ENCODE results near the gene MYO1C.
A peak's percentile ranks its signal among the peaks of the same experiment; 100 is the strongest.

MYO1C gene

DNA sequence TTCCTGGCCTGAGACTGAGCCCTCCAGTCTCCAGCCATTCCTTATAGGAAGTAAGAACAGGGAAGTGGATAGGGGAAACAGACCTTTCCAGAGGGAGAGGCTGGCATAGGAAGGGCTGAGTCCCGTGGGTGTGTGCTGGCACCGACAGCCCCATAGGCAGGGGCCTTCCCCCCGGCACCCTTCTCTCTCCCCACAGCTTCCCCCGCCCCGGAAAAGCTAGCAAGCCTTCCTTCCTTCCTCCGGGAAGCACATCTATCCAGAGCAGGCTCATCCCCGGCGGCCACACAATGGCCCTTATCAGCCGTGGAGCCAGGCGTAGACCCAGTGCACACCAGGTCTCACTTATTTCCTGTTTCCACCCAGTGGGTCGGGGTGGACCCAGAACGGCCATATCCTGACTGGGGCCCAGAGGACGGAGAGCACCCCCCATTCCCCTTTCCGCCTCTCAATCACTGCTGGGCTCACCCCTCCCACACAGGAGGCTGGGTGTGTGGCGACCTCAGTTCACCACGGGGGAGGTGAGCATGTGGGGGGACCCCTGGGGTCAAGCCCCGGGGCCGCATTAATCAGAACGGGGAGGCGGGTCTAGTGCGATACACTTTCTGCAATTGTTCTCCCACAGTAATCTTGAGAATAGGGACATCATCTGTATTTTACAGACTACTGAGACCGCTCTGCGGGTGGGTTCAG, 950 bp upstream of the MYO1C start:
- peak overlapping the region; percentile 21 to 22 for H3K9ac ChIP-seq (ENCODE audit: low read length in 2 of 2)
- H3K27me3 ChIP-seq (ENCODE audit: control insufficient read depth in 1 of 2, insufficient read depth in 2 of 2, low read length in 2 of 2) = no peaks in the 10 kb centered on the region
- H3K9me3 ChIP-seq (ENCODE audit: control insufficient read depth in 2 of 2, low read length in 2 of 2) = no peaks in the 10 kb centered on the region
- H3K4me3 ChIP-seq (ENCODE audit: low read length in 2 of 2) = peak overlapping the region in 1 of 2 donors; percentile 67
- peaks cover 77% of the 10 kb centered on the region for H3K4me1 ChIP-seq (ENCODE audit: control insufficient read depth, insufficient read depth, low read length)
- H3K27ac ChIP-seq (ENCODE audit: low read length) = peak overlapping the region; percentile 84
- H3K36me3 ChIP-seq (ENCODE audit: control insufficient read depth in 2 of 2, insufficient read depth in 2 of 2, low read length in 2 of 2) = peaks cover 0 to 12% of the 10 kb centered on the region in 2 donors

DNA sequence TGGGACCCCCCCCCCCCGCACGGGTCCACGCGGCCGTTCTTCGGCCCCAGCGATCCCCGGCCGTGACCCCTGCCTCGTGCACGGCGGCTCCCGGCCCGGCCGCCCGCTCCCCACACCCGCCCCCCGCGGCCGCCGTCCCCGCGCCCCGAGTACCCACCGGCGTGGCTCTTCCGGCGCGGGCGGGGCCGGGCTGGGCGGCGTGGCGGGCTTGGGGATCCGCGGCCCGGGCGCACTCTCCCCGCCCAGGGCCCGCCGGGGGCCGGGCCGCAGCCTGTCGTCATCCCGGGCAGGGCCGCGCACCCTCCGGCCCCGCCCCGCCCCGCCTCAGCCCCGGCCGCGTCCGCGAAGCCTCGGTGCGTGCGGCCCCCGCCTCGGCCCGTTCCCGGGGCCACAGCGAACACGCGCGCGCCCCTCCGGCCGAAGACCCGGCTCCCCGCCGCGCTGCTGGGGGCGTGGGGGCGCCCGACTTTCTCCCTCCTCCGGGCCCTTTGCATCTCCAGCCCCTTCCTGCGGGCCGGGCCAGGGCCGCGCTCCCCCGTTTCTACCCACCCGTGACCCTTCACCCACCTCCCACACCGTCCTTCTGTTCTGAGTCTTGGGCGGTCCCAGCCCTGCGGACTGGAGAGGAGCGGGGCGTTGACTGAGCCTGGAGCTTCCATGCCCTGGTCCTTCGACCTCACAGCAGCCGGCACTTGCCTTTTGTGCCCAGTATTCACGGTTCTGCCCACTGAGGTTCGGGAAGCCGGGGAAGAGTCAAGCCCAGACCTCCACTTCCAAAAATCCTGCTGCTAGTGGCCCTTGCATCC, 840 bp downstream of the MYO1C start:
- Histone ChIP-seq H3K4me3 (ENCODE audit: low read length in 2 of 2) (peak overlapping the region; percentile 57 to 79), H3K27me3 (ENCODE audit: control insufficient read depth in 1 of 2, insufficient read depth in 2 of 2, low read length in 2 of 2) (no peaks in the 10 kb centered on the region), H3K4me1 (ENCODE audit: control insufficient read depth, insufficient read depth, low read length) (peaks cover 91% of the 10 kb centered on the region), H3K36me3 (ENCODE audit: control insufficient read depth in 2 of 2, insufficient read depth in 2 of 2, low read length in 2 of 2) (peaks cover 0 to 7% of the 10 kb centered on the region in 2 donors), H3K9ac (ENCODE audit: low read length in 2 of 2) (peak overlapping the region; percentile 71 to 73), H3K9me3 (ENCODE audit: control insufficient read depth in 2 of 2, low read length in 2 of 2) (no peaks in the 10 kb centered on the region), H3K27ac (ENCODE audit: low read length) (peak overlapping the region; percentile 84)

DNA sequence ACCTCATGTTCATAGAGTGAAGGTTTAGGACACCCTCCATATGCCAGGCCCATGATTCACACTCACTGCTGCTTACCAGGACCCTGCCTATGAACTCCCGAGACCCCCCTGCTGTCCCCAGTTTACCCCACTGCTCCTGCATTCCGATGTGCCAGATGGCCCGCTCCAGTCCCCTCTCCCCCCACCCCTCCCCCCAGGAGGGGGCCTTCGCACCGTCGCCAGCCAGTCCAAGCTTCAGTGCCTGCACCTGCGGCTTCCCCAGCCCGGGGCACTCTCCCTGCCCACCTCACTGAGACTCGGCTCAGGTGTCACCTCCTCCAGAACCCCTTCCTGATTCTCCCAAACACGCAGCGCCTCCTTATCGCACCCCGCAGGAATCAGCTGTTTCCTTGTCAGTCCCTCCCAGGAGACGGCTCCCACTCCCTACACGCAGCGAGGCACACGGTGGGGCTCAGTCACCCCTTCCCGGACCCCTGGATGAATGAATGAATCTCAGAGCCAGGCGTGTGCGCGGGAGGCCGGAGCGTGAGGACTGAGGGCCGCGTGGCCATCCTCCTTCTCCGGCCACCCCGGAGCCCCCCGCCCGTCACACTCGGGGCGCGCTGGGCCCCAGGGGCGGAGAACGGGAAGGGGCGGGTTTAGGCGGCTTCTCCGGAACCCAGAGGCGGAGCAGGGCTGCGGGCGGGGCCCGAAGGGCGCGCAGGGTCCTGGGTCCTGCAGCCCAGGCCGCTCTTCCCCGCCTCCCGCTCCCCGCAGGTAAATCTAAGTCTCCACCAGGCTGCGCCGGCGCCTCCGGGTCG, 1.6 kb downstream of the MYO1C start:
- no peaks in the 10 kb centered on the region for H3K9me3 ChIP-seq (ENCODE audit: control insufficient read depth in 2 of 2, low read length in 2 of 2)
- H3K9ac ChIP-seq (ENCODE audit: low read length in 2 of 2) = peak overlapping the region; percentile 68 to 73
- peak overlapping the region; percentile 62 for H3K27ac ChIP-seq (ENCODE audit: low read length)
- H3K27me3 ChIP-seq (ENCODE audit: control insufficient read depth in 1 of 2, insufficient read depth in 2 of 2, low read length in 2 of 2) = no peaks in the 10 kb centered on the region
- H3K4me3 ChIP-seq (ENCODE audit: low read length in 2 of 2) = peak overlapping the region; percentile 57 to 79
- H3K36me3 ChIP-seq (ENCODE audit: control insufficient read depth in 2 of 2, insufficient read depth in 2 of 2, low read length in 2 of 2) = no peaks in the 10 kb centered on the region
- peaks cover 89% of the 10 kb centered on the region for H3K4me1 ChIP-seq (ENCODE audit: control insufficient read depth, insufficient read depth, low read length)

DNA sequence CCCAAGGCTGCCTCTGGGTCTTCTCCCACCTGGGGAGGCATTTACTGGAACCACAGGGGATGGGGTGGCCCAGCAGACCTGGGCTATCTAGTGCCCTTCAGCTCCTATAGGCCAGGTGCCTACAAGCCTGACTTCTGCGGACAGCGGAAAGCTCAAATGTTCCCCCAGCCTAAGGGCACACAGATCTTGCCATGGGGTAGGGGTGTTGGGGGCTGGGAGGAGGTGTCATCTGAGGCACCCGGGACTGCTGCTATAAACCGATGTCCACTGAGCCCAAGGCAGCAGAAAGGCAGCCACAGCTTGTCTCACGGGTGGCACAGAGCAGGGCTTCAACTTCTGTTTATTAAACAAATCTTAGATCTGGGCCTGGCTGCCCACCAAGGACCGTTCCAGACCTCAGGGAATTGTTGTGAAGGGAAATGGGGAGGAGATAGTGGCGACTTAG, 3.6 kb downstream of the MYO1C start:
- Histone ChIP-seq H3K4me1 (ENCODE audit: control insufficient read depth, insufficient read depth, low read length) (peaks cover 79% of the 10 kb centered on the region), H3K9me3 (ENCODE audit: control insufficient read depth in 2 of 2, low read length in 2 of 2) (no peaks in the 10 kb centered on the region), H3K9ac (ENCODE audit: low read length in 2 of 2) (peak overlapping the region; percentile 77 to 84), H3K27ac (ENCODE audit: low read length) (peak overlapping the region; percentile 89), H3K4me3 (ENCODE audit: low read length in 2 of 2) (peak overlapping the region; percentile 75 to 79), H3K27me3 (ENCODE audit: control insufficient read depth in 1 of 2, insufficient read depth in 2 of 2, low read length in 2 of 2) (no peaks in the 10 kb centered on the region), H3K36me3 (ENCODE audit: control insufficient read depth in 2 of 2, insufficient read depth in 2 of 2, low read length in 2 of 2) (no peaks in the 10 kb centered on the region)

DNA sequence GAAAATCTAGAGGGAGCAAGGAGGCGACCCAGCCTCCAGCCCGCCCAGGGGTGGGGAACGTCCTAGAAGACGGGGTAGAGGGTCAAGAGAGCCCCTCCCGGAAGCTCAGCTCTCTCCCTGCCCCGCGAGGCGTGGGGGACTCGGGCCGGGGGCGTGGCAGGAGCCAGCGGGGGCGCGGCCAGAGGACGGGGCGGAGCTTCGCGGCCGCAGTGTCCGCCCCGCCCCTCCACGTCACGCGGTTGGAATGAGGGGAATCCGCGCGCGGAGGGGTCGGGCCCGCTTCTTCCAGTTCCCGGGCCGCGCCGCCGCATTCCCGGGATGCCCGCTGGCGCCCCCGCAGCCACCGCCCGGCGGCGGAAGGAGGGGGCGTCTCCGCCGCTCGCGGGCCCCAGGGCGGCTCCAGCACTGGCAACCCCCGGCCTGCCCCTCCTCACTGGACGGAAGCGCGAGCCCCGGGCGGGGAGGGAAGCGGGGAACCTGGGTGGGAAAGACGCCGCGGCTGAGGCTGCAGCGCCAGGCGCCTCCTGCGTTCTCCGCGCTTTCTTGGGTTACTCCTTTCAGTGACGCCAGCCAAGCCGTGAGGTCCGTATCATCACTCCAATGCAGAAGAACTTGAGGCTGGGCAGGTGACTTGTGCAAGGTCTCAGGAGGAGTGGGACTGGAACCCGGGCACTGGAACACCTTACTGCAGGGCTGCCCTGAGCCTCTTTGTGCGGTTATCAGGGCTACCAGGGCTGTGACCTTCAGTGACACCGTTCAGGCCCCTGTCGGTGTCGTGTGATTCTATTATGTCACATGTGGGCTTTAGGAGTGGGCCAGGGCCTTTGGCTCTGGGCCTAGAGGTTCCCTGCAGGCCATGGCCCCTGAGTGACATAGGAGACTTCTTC, 4.3 kb downstream of the MYO1C start:
- Histone ChIP-seq H3K27me3 (ENCODE audit: control insufficient read depth in 1 of 2, insufficient read depth in 2 of 2, low read length in 2 of 2) (no peaks in the 10 kb centered on the region), H3K4me1 (ENCODE audit: control insufficient read depth, insufficient read depth, low read length) (peaks cover 77% of the 10 kb centered on the region), H3K9me3 (ENCODE audit: control insufficient read depth in 2 of 2, low read length in 2 of 2) (no peaks in the 10 kb centered on the region), H3K36me3 (ENCODE audit: control insufficient read depth in 2 of 2, insufficient read depth in 2 of 2, low read length in 2 of 2) (peaks cover 2 to 3% of the 10 kb centered on the region in 2 donors), H3K27ac (ENCODE audit: low read length) (peak overlapping the region; percentile 89), H3K9ac (ENCODE audit: low read length in 2 of 2) (peak overlapping the region; percentile 77 to 84), H3K4me3 (ENCODE audit: low read length in 2 of 2) (peak overlapping the region; percentile 75 to 79)

DNA sequence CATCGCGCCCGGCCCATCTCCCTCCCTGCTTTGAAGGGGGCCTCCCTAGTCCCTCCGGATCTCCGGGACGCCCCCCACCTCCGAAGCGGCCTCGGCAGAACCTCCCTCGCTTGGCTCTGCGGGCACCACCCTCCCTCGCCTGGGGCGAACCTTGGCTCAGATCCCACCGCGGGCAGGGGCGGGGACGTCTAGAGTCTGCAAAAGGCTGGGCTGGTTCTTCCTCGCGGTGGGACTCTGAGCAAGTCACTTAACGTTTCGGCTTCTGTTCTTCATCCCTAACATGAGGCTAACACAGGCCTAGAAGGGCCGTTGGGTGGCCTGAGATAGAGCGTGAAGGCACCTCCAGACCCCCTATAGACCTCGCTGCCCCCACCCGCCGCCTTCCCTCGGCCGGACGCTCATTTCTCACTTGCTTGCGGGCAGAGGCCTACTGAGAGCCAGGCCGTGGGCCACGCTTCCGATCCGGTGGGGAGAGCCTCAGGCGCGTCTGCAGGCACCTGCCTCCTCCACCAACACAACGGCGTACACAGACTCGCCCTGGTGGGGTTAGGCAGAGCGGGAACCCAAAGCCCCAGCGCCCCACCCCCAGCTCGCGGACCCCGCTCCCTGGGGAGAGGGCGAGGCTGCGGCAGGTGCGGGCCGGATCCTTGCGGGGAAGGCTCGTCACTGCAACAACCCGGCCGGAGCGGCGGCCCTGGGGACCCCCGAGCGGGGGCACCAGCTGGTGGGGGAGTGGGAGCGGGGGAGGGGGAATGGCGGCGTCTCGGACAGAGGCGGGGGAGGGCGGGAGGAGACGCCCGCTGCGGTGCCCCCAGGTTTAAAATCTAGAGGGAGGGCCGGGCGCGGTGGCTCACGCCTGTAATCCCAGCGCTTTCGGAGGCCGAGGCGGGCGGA, 5.4 kb downstream of the MYO1C start:
- H3K9ac ChIP-seq (ENCODE audit: low read length in 2 of 2) = peak overlapping the region in 1 of 2 donors; percentile 6
- peak overlapping the region; percentile 89 for H3K27ac ChIP-seq (ENCODE audit: low read length)
- H3K36me3 ChIP-seq (ENCODE audit: control insufficient read depth in 2 of 2, insufficient read depth in 2 of 2, low read length in 2 of 2) = peaks cover 7 to 8% of the 10 kb centered on the region in 2 donors
- H3K4me1 ChIP-seq (ENCODE audit: control insufficient read depth, insufficient read depth, low read length) = peaks cover 73% of the 10 kb centered on the region
- H3K4me3 ChIP-seq (ENCODE audit: low read length in 2 of 2) = peak overlapping the region in 1 of 2 donors; percentile 75
- H3K27me3 ChIP-seq (ENCODE audit: control insufficient read depth in 1 of 2, insufficient read depth in 2 of 2, low read length in 2 of 2) = no peaks in the 10 kb centered on the region
- H3K9me3 ChIP-seq (ENCODE audit: control insufficient read depth in 2 of 2, low read length in 2 of 2) = no peaks in the 10 kb centered on the region

DNA sequence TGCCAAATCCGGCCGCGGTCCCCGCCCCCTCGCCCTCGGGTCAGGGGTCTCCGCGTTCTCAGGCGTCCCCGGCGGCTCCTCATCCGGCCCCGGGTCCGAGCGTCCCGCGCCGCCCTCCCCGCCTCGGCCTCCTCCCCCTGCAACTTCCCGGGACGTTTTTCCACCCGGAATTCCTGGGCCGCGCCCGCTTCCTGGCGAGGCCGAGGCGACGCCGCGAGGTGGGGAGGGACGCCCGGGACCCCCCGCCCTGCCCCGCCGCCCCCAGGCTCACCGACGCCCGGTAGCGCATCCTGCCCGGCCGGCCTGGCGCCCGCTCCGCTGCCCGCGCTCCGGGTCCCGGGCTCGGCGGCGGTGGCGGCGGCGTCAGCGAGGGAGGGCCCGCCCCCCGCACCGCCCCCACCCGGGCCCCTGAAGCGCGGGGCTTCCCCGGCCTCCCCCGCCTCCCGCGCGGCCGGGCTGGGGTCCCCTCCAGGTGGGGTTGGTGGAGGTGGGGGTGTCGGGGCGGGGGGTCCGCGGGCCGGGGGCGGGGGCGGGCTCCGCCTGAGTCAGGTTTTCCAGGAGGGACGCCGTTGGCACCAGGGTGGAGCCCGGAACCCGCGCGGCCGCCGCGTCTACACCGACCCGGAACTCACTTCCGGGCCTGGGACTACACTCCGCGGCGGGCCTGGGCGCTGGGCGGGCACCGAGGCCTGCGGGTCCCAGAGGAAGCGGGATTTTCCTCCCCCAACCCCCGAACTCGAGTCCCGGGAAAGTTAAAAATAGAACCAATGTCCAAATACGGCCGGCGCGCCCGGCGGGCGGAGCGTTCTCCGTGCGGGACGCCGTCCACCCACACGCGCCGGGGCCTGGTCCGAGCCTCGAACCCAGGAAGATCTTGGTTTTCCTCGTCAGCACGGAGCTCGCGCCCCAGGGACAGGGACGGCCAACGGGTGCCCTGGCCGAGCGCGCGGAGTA, 6.8 kb downstream of the MYO1C start:
- H3K27me3 ChIP-seq (ENCODE audit: control insufficient read depth in 1 of 2, insufficient read depth in 2 of 2, low read length in 2 of 2) = no peaks in the 10 kb centered on the region
- H3K4me3 ChIP-seq (ENCODE audit: low read length in 2 of 2) = peak overlapping the region; percentile 71 to 80
- peaks cover 14 to 16% of the 10 kb centered on the region in 2 donors for H3K36me3 ChIP-seq (ENCODE audit: control insufficient read depth in 2 of 2, insufficient read depth in 2 of 2, low read length in 2 of 2)
- H3K9me3 ChIP-seq (ENCODE audit: control insufficient read depth in 2 of 2, low read length in 2 of 2) = no peaks in the 10 kb centered on the region
- H3K9ac ChIP-seq (ENCODE audit: low read length in 2 of 2) = peak overlapping the region; percentile 78 to 81
- H3K4me1 ChIP-seq (ENCODE audit: control insufficient read depth, insufficient read depth, low read length) = peaks cover 73% of the 10 kb centered on the region
- peak overlapping the region; percentile 89 for H3K27ac ChIP-seq (ENCODE audit: low read length)

DNA sequence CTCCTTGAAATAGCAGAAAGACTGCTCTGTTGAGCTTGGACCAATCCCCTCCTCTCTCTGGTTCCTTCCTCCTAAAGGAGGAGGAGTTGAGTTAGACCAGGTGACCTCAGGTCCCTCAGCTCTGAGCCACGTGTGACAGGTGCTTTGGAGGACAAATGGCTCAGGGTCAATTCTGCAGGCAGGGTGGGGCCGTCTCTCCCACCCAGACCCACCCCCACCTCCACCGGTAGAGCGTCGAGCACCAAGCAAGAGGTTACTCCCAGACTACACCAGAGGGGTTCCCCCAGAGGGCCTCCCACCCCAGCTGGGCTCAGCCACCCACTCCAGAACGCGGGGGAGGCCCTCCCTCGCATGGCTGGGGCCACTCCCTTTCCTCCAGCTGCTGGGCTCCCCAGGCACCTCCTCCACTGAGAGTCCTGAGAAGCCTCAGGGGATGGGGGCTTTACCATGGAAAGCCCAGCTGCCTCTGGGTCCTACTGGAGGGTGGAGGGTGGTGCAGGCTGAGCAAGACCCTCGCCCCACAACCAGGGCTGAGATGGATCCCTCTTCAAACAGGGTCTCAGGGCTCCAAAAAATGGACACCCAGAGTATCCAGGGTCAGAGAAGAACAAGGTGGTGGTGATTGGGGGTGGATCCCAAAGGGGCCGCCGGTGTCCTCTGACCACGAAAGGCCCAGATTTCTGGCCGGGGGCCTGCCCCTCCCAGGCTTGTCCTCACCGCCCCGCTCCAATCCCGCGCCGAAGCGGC, 7.6 kb downstream of the MYO1C start:
- Histone ChIP-seq H3K9me3 (ENCODE audit: control insufficient read depth in 2 of 2, low read length in 2 of 2) (no peaks in the 10 kb centered on the region), H3K36me3 (ENCODE audit: control insufficient read depth in 2 of 2, insufficient read depth in 2 of 2, low read length in 2 of 2) (peaks cover 17 to 19% of the 10 kb centered on the region in 2 donors), H3K27ac (ENCODE audit: low read length) (peak overlapping the region; percentile 81), H3K4me1 (ENCODE audit: control insufficient read depth, insufficient read depth, low read length) (peaks cover 67% of the 10 kb centered on the region), H3K4me3 (ENCODE audit: low read length in 2 of 2) (peak overlapping the region; percentile 71 to 80), H3K9ac (ENCODE audit: low read length in 2 of 2) (peak overlapping the region; percentile 78 to 81), H3K27me3 (ENCODE audit: control insufficient read depth in 1 of 2, insufficient read depth in 2 of 2, low read length in 2 of 2) (no peaks in the 10 kb centered on the region)

Measured in stomach smooth muscle (tissue), 2 donors.